Midbrain (tissue), 1 donor: ENCODE data around the gene GPBP1.

Experiments used
- DNase-seq: peaks from one replicate; lab custom pipeline; 2025; lab: John Stamatoyannopoulos, UW

The GPBP1 gene

GRCh38 chr5:57209316-57210040, 35.6 kb downstream of the GPBP1 start:
- DNase-seq: no peak

DNA sequence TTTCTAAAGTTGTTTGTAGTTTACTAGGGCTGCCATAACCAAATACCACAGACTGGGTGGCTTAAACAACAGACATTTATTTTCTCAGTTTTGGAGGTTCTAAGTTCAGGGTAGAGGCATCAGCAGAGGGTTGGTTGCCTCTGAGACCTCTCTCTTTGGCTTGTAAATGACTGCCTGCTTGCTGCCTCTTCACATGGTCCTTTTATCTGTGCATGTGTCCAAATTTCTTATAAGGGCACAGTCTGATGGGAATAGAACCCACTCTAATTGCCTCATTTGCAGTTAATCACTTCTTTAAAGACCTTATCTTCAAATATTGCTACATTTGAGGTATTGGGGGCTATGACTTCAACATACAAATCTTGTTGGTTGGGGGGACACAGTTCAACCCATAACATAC, 36.8 kb downstream of the GPBP1 start:
- no peak for DNase-seq

DNA sequence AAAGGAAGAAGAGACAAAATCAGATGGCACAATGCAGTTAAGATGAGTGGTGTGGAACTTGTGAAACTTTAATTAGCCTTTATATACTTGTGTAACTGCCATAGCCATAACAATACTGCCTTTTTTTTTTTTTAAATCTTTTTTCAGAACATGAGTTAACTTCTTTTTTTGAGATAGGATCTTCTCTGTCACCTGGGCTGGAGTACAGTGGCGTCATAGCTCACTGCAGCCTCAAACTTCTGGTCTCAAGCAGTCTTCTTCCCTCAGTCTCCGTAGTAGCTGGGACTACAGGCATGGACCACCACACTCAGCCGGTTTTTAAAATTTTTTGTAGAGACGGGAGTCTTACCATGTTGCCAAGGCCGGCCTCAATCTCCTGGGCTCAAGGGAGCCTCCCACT, 37.2 kb downstream of the GPBP1 start:
- no peak for DNase-seq

DNA sequence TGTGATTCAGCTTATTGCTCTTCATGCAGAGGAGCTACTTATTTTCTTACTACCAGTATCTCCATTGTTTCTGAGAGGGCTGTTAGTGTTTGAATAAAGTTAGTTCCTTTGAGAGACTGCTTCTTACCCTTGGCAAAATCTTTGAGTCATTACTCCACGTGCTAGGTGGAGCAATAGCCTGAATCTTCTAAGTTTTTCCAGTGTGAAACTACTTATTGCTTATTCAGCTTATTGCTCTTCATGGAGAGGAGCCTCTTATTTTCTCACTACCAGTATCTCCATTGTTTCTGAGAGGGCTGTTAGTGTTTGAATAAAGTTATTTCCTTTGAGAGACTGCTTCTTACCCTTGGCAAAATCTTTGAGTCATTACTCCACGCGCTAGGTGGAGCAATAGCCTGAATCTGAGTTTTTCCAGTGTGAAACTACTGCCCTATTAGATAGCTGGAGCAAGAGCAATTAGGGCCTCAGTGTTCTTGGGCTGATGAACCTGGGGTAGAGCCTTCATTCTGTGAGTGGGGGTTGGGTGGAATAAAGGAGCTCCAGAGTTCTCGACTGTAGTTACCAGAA, 41.9 kb downstream of the GPBP1 start:
- no peak for DNase-seq

DNA sequence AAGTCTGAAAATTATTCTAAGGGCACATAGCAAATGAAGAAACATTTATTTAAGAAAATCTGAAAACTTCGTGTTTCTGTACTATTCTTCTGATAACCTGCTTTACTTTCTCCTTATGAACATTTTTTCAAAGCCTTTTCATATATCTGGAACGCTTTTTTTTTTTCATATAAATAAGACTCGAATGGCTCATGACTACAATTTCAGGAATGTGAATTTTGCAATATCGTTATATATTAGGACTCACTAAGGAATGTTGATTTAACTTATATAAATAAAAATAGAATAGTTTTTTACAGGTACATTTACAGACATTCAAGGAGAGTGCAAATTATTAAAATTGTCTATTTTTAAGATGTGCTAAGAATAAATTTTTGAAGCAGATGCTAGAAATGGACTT, 42.9 kb downstream of the GPBP1 start:
- no peak for DNase-seq

DNA sequence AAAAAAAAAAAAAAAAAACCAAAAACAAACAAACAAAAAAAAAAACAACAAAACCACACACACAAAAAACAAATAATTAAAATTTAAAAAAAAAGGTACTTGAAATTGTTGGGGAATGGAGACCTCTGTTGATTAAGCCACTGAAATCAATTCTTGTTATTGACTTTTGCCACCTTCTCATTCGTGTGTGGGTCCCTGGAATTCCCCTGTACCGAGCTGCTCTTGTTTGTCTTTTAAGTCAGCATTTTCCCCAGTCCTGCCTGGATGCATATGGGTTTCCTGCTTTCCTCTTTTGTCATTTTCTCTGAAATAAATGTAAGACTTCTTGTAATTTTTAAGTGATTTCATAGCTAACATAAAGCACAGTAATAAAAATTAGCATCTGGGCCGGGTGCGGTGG, 45.5 kb downstream of the GPBP1 start:
- DNase-seq: no peak

GRCh38 chr5:57221049-57221568, 47.2 kb downstream of the GPBP1 start:
- peak; percentile 77 for DNase-seq

GRCh38 chr5:57225553-57225952, 51.7 kb downstream of the GPBP1 start:
- DNase-seq: no peak

DNA sequence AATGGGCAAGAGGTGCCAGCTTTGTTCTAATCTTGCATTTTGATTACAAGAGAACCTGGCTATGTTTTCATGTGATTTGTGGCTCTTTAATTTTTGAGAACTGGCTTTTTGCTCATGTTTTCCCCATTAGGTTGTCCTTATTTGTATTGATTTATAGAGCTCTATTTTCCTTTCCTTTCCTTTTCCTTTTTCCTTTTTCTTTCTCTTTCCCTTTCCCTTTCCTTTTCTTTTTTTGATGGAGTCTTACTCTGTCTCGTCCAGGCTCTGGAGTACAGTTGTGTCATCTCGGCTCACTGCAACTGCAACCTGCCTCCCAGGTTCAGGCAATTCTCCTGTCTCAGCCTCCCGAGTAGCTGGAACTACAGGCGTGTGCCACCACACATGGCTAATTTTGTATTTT, 55.5 kb downstream of the GPBP1 start:
- DNase-seq: no peak

DNA sequence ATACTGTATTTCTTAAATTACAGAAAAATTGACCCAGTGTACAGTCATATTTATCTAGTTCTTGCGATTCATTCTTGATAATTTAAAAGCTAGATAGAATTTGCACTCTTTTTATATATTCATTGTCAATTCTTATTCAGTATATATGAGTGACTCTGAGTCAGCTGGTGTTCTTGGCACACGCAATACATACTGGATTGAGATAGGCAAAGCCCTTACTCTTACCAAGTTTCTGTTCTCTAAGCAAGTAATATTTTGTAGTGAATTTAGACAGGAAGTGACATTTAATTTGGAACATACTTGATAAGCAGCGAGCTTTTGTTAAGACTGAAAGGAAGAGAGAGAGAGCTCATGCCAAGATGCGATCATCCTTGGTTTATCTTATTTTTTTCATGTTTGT, 57.7 kb downstream of the GPBP1 start:
- no peak for DNase-seq

DNA sequence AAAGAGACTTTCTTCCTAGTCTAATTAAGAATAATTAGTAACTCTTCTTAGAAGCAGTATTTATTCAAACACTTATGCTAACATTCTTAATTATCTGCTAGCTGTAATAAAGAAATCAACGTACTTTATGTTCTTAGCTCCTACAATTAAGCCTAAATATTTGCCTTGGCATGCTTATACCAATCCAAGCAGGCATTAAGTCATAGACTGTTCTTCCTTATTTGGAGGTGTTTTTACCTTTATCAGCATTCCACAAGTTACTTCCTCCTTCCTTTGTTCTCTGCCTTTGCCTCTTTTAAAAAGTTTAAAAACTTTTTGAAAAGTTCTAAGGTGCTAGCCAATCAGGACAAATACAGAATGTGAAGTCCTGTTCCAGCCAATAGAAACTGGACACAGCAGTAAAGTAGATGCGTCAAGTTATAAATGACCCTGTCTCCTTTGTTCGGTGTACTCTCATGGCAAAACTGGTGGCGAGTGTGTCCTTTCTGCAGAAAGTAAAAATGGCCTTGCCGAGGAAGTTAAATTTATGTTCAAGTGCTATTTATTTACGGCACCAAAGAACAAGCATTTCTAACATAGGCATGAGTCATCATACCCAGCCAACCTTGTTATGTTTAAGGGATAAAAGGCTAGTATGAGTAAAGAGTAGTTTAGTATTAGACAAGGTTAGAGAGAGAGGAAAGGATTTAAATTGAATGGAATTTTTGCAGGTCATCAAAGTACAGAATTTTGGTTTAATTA, 58.6 kb downstream of the GPBP1 start:
- no peak for DNase-seq

DNA sequence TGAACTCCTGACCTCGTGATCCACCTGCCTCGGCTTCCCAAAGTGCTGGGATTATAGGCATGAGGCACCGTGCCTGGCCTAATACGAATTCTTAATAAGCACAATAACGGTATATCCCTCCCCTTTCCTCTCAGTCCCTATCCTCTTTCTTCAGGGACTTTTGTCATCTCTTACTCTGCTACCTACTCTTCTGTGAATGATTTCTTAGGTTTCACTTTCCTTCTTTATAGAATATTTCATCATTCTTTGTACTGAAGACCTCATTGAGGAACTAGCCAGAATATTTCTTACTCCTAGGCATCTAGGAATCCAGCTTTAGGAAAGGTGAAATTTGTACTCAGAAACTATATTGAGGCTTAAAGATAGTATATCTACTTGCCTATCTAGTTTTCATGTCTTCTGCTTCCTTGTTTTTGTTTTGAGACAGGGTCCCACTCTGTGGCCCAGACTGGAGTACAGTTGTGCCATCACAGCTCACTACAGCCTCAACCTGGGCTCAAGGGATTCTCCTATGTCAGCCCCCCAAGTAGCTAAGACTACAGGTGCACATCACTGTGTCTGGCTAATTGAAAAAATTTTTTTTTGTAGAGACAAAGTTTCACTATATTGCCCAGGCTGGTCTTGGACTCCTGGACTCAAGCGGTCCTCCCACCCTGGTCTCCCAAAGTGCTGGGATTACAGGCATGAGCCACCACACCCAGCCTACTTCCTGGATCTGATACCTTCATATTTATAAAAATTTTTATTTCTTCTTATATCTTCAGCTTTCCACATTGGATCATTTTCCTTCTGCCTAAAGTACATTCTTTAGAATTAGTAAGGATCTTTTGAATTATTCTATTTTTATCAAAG, 69.7 kb downstream of the GPBP1 start:
- no peak for DNase-seq

GRCh38 chr5:57244331-57244730, 70.5 kb downstream of the GPBP1 start:
- no peak for DNase-seq

- DNase-seq: no peak
Observed at GRCh38 chr5:57246426-57246825, 72.6 kb downstream of the GPBP1 start.

DNA sequence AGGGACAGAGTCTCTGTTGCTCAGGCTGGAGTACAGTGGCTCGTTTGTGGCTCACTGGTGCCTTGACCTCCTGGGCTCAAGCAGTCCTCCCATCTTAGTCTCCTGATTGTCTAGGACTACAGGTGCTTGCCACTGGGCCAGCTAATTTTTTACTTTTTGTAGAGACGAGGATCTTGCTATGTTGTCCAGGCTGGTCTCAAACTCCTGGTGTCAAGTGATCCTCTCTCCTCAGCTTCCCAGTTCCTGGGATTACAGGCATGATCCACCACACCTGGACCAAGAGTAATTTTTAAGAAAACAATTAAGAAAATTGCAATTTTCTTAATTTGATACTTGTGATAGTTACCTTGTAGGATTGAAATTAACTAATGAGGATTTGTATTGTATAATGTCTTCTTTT, 73.9 kb downstream of the GPBP1 start:
- DNase-seq: no peak

DNA sequence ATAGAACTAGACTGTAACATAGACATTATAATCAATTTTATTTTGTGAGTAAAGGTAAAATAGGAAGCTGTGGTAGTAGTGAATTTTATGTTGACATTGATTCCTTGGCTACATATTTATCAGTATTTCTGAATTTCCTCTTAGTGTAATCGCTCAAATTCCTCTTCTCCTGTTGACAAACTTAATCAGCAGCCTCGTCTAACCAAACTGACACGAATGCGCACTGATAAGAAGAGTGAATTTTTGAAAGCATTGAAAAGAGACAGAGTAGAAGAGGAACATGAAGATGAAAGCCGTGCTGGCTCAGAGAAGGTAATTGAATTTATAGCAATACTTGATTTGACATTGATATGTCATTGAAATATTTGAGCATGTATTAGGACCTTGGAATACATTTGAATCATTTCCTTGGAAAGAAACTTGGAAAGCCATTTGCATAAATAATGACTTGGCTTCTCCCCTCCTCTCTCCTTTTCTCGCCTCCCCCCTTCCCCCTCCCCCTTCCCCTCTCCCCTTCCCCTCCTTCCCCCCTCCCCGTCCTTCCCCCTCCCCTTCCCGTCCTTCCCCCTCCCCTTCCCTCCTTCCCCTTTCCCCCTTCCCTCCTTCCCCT, 75.5 kb downstream of the GPBP1 start:
- no peak for DNase-seq

GRCh38 chr5:57258052-57258451, 84.2 kb downstream of the GPBP1 start:
- no peak for DNase-seq

DNA sequence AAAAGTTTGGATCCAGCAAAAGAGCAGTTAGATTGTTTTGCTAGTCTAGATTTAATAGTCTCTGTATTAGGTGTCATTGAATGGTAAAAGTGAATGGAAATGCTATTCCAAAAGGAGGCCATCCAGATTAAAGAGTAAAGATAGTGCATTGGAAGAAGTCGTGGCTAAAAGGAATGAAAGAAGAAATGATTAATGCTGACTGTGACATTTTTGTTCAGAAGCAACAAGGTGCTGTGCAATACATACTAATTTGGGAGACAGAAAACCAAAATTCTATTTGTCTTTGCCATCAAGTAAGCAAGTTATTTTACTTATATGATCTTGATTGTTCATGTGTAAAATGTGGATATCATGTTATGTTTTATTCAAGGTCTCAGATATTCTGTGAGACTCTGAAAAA, 85.1 kb downstream of the GPBP1 start:
- no peak for DNase-seq

DNA sequence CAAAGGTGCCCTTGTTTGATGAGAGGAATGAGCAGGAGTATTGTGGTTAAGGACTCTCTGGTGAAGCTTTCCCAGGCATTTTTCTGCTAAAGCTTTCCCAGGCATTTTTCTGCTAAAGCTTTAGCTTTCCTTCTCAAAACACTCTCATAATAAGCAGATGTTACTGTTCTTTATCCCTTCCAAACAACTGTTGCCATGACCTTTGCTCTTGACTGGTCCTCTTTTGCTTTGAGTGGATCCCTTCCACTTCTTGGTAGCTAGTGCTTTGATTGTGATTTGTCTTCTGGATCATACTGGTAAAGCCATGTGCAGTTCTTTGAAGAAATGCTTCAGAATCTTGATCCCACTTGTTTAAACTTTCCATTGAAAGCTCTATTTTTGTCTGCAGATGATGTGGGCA, 85.8 kb downstream of the GPBP1 start:
- DNase-seq: no peak

DNA sequence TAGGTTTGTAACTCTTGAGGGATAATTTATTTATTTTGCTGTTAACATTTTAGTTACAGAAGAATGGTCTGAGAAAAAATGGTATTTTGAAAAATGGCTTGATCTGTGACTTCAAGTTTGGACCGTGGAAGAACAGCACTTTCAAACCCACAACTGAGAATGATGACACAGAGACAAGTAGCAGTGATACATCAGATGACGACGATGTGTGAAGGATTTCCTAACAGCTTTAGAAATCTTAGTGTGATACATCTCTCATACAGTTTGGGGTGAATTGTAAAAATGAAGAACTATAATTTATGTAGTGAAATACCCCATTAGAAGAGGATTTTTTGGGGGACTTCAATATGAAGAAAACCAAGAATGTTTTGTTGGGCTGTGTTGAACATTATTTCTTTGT, 88.7 kb downstream of the GPBP1 start:
- no peak for DNase-seq

GRCh38 chr5:57267805-57268204, 93.9 kb downstream of the GPBP1 start:
- DNase-seq: no peak

GRCh38 chr5:57276353-57276752, 102.5 kb downstream of the GPBP1 start:
- no peak for DNase-seq
